DND-41 (cell line): ENCODE measurements around the gene EEF2.

Source experiments
- ATAC-seq: fragments of 200-7000 bp; cut with Tn5 transposase; 3 replicates; pipeline ENCODE4 v1.9.1; 2021; ENCODE audit warnings: low read depth; ENCODE audit not compliant: insufficient read depth
- DNase-seq: peaks from one replicate; pipeline ENCODE4 v3.0.0-alpha.2; 2020
- H2AFZ ChIP-seq: 2 replicates; pipeline ENCODE4 v1.6.0; 2012; ENCODE audit warnings: low read depth, low read length
- H3K27ac ChIP-seq: 2 replicates; pipeline ENCODE4 v1.5.1; 2012; ENCODE audit warnings: low read length, inconsistent platforms
- H3K27me3 ChIP-seq: fragments of 200-600 bp; sonication (generic); 2 replicates; pipeline ENCODE4 v1.6.0; 2012; ENCODE audit warnings: low read length, mild to moderate bottlenecking, inconsistent platforms; ENCODE audit not compliant: insufficient read depth, poor library complexity
- H3K36me3 ChIP-seq: 2 replicates; pipeline ENCODE4 v1.5.1; 2012; ENCODE audit warnings: low read length, inconsistent platforms; ENCODE audit not compliant: insufficient read depth
- H3K4me1 ChIP-seq: 2 replicates; pipeline ENCODE4 v1.5.1; 2012; ENCODE audit warnings: mild to moderate bottlenecking, low read length; ENCODE audit not compliant: insufficient read depth
- H3K4me2 ChIP-seq: 2 replicates; pipeline ENCODE4 v1.6.0; 2012; ENCODE audit warnings: mild to moderate bottlenecking, moderate library complexity, low read length, inconsistent platforms; ENCODE audit not compliant: insufficient read depth
- H3K4me3 ChIP-seq, 2 experiments: fragments of 200-600 bp in 1 of 2; shearing (Covaris generic) in 1 of 2; 2 replicates each; pipeline ENCODE4 v1.5.1; 2012 to 2016; ENCODE audit warnings: inconsistent platforms in 2 of 2, low read length in 2 of 2, mild to moderate bottlenecking in 2 of 2, low read depth in 1 of 2, moderate library complexity in 1 of 2
- H3K79me2 ChIP-seq: 2 replicates; pipeline ENCODE4 v1.6.0; 2012; ENCODE audit warnings: low read length, inconsistent platforms; ENCODE audit not compliant: insufficient read depth
- H3K9ac ChIP-seq: 2 replicates; pipeline ENCODE4 v1.6.0; 2012; ENCODE audit warnings: low read depth, mild to moderate bottlenecking, inconsistent platforms, low read length, moderate library complexity
- H3K9me3 ChIP-seq: 2 replicates; pipeline ENCODE4 v1.5.1; 2012; ENCODE audit warnings: low read length, moderate library complexity, mild to moderate bottlenecking, inconsistent platforms; ENCODE audit not compliant: insufficient read depth, severe bottlenecking
- H4K20me1 ChIP-seq: 2 replicates; pipeline ENCODE4 v1.6.0; 2012; ENCODE audit warnings: low read length; ENCODE audit not compliant: insufficient read depth
- CTCF ChIP-seq: IDR thresholded peaks from 2 replicates; pipeline ENCODE4 v1.5.1; 2012; ENCODE audit warnings: borderline replicate concordance, low read length, moderate library complexity, mild to moderate bottlenecking; ENCODE audit not compliant: poor library complexity, severe bottlenecking; ENCODE audit errors: extremely low read depth
- EZH2 ChIP-seq: IDR thresholded peaks from 3 replicates; pipeline ENCODE4 v1.6.1; 2012; ENCODE audit warnings: borderline replicate concordance, low read depth, mild to moderate bottlenecking, moderate library complexity, low read length, inconsistent platforms; ENCODE audit not compliant: severe bottlenecking

The EEF2 gene

GRCh38 chr19:3966051-3967017 is 18.9 kb downstream of the EEF2 start:
- peaks cover 68% of the 10 kb centered on the region for H3K36me3 ChIP-seq
- no peaks in the 10 kb centered on the region for H3K27me3 ChIP-seq
- H3K9me3 ChIP-seq: no peaks in the 10 kb centered on the region
- H2AFZ ChIP-seq: no peak overlapping the region
- DNase-seq (no peak), ATAC-seq (no peak)
- no peak overlapping the region for H3K9ac ChIP-seq
- H3K4me1 ChIP-seq: peaks cover 23% of the 10 kb centered on the region
- H3K4me2 ChIP-seq: no peak overlapping the region
- TF ChIP-seq CTCF (no peak), EZH2 (no peak)
- peaks cover 44% of the 10 kb centered on the region for H3K79me2 ChIP-seq
- H4K20me1 ChIP-seq: peaks cover 37% of the 10 kb centered on the region
- H3K4me3 ChIP-seq: no peak overlapping the region
- no peak overlapping the region for H3K27ac ChIP-seq

- TF ChIP-seq EZH2 (no peak), CTCF (no peak)
- H3K9ac ChIP-seq: no peak overlapping the region
- H3K4me2 ChIP-seq: no peak overlapping the region
- peaks cover 77% of the 10 kb centered on the region for H3K36me3 ChIP-seq
- H3K9me3 ChIP-seq: no peaks in the 10 kb centered on the region
- no peaks in the 10 kb centered on the region for H3K27me3 ChIP-seq
- peaks cover 11% of the 10 kb centered on the region for H3K4me1 ChIP-seq
- ATAC-seq: no peak
- H2AFZ ChIP-seq: no peak overlapping the region
- no peak for DNase-seq
- H3K4me3 ChIP-seq: no peak overlapping the region
- peaks cover 26% of the 10 kb centered on the region for H4K20me1 ChIP-seq
- H3K79me2 ChIP-seq: peaks cover 31% of the 10 kb centered on the region
- H3K27ac ChIP-seq: no peak overlapping the region
Observed at GRCh38 chr19:3964256-3965194, 20.7 kb downstream of the EEF2 start.

GRCh38 chr19:3963458-3964255 is 21.6 kb downstream of the EEF2 start:
- Histone ChIP-seq H3K79me2 (peaks cover 22% of the 10 kb centered on the region), H2AFZ (no peak overlapping the region), H3K4me3 (no peak overlapping the region), H3K9ac (no peak overlapping the region), H3K27ac (no peak overlapping the region), H4K20me1 (peaks cover 18% of the 10 kb centered on the region), H3K4me1 (peaks cover 2% of the 10 kb centered on the region), H3K4me2 (no peak overlapping the region), H3K36me3 (peaks cover 75% of the 10 kb centered on the region), H3K27me3 (no peaks in the 10 kb centered on the region), H3K9me3 (no peaks in the 10 kb centered on the region)
- no peak for DNase-seq
- TF ChIP-seq CTCF: no peak
- TF ChIP-seq EZH2: no peak
- no peak for ATAC-seq
